ENCODE results near the gene GCLC. TPM values are rescaled to one million over a fixed set of nuclear protein-coding genes. Genes with fewer than 3 reads are reported as not detected.

The GCLC gene
- total RNA-seq, 4 donors from 2014 or later, result 63.5 to 84.3 (median 71.7) TPM

- Histone ChIP-seq H3K36me3 (peaks cover 4 to 83% of the 10 kb centered on the region in 2 donors), H3K27ac (no peak overlapping the region), H3K4me3 (no peak overlapping the region), H3K4me1 (peaks cover 0 to 2% (median 0%) of the 10 kb centered on the region in 3 donors), H3K27me3 (no peaks in the 10 kb centered on the region), H3K9me3 (no peaks in the 10 kb centered on the region)
- ATAC-seq, result no peak
- WGBS, 2 donors (ENCODE audit: low coverage in 1 of 2), result 80 to 87% methylated on average over 5 of the region's 5 CpGs
- TF ChIP-seq POLR2A (IDR thresholded peaks at IDR 0.05) (no peak), POLR2AphosphoS5 (IDR thresholded peaks at IDR 0.05) (no peak), CTCF (IDR thresholded peaks at IDR 0.05) (no peak), EP300 (IDR thresholded peaks at IDR 0.05) (no peak)
These were observed 38.0 kb downstream of the GCLC start for GRCh38 chr6:53506872-53507271.

- Histone ChIP-seq H3K36me3 (peaks cover 7 to 94% of the 10 kb centered on the region in 2 donors), H3K9me3 (no peaks in the 10 kb centered on the region), H3K27ac (no peak overlapping the region), H3K4me1 (no peaks in the 10 kb centered on the region), H3K27me3 (no peaks in the 10 kb centered on the region), H3K4me3 (no peak overlapping the region)
- WGBS, 2 donors (ENCODE audit: low coverage in 1 of 2), result 86 to 94% methylated on average over 2 to 3 of the region's 3 CpGs
- TF ChIP-seq EP300 (IDR thresholded peaks at IDR 0.05), result no peak
- TF ChIP-seq POLR2A (IDR thresholded peaks at IDR 0.05), result no peak
- no peak for TF ChIP-seq POLR2AphosphoS5 (IDR thresholded peaks at IDR 0.05)
- TF ChIP-seq CTCF (IDR thresholded peaks at IDR 0.05), result no peak
- ATAC-seq, result no peak
These were observed 40.4 kb downstream of the GCLC start for GRCh38 chr6:53504512-53504911.

GRCh38 chr6:53503060-53503459, 41.8 kb downstream of the GCLC start:
- Histone ChIP-seq H3K36me3 (peaks cover 9 to 94% of the 10 kb centered on the region in 2 donors), H3K4me3 (no peak overlapping the region), H3K4me1 (no peaks in the 10 kb centered on the region), H3K9me3 (no peaks in the 10 kb centered on the region), H3K27me3 (no peaks in the 10 kb centered on the region), H3K27ac (no peak overlapping the region)
- TF ChIP-seq POLR2A (IDR thresholded peaks at IDR 0.05) (no peak), CTCF (IDR thresholded peaks at IDR 0.05) (no peak), EP300 (IDR thresholded peaks at IDR 0.05) (no peak), POLR2AphosphoS5 (IDR thresholded peaks at IDR 0.05) (no peak)
- WGBS, 2 donors (ENCODE audit: low coverage in 1 of 2), result 92 to 96% methylated on average over 4 to 5 of the region's 5 CpGs
- ATAC-seq, result no peak

GRCh38 chr6:53501432-53501831, 43.5 kb downstream of the GCLC start:
- no peak for TF ChIP-seq POLR2A (IDR thresholded peaks at IDR 0.05)
- TF ChIP-seq POLR2AphosphoS5 (IDR thresholded peaks at IDR 0.05), result no peak
- no peak for TF ChIP-seq EP300 (IDR thresholded peaks at IDR 0.05)
- no peak for TF ChIP-seq CTCF (IDR thresholded peaks at IDR 0.05)
- no peak overlapping the region for H3K4me3 ChIP-seq
- peaks cover 9 to 85% of the 10 kb centered on the region in 2 donors for H3K36me3 ChIP-seq
- H3K4me1 ChIP-seq, result peaks cover 0 to 12% (median under 1%) of the 10 kb centered on the region in 3 donors
- ATAC-seq, result no peak
- H3K27ac ChIP-seq, result no peak overlapping the region
- H3K9me3 ChIP-seq, result no peaks in the 10 kb centered on the region
- WGBS, 2 donors (ENCODE audit: low coverage in 1 of 2), result 45 to 52% methylated on average over 3 of the region's 3 CpGs
- no peaks in the 10 kb centered on the region for H3K27me3 ChIP-seq

- WGBS, 2 donors (ENCODE audit: low coverage in 1 of 2), result 100% methylated on average over 1 of the region's 4 CpGs; no CpG with 5 or more reads in 1 of the 2 donors
- Histone ChIP-seq H3K36me3 (peaks cover 5 to 71% of the 10 kb centered on the region in 2 donors), H3K9me3 (no peaks in the 10 kb centered on the region), H3K27ac (no peak overlapping the region), H3K27me3 (no peaks in the 10 kb centered on the region), H3K4me1 (peaks cover 7 to 25% (median 12%) of the 10 kb centered on the region in 3 donors), H3K4me3 (no peak overlapping the region)
- TF ChIP-seq POLR2A (IDR thresholded peaks at IDR 0.05) (no peak), POLR2AphosphoS5 (IDR thresholded peaks at IDR 0.05) (no peak), EP300 (IDR thresholded peaks at IDR 0.05) (no peak), CTCF (IDR thresholded peaks at IDR 0.05) (no peak)
- ATAC-seq, result no peak
These were observed 44.8 kb downstream of the GCLC start for GRCh38 chr6:53500095-53500494.
